ENCODE data around the gene CDKN2B. TPM values are rescaled to one million over a fixed set of nuclear protein-coding genes. Genes with fewer than 3 reads are reported as not detected.
"Not testable (repeated sequence)": the region's sequence is repeated elsewhere in the genome, so short reads cannot be mapped to it uniquely, and the experiment has no call there.

The CDKN2B gene, protein sequence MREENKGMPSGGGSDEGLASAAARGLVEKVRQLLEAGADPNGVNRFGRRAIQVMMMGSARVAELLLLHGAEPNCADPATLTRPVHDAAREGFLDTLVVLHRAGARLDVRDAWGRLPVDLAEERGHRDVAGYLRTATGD
- total RNA-seq: 1 to 10 TPM in 1 of 2 donors, under 1 TPM in 1; 0.33 to 1.3 TPM
- polyA plus RNA-seq: under 1 TPM; 0.32 to 0.75 TPM

DNA sequence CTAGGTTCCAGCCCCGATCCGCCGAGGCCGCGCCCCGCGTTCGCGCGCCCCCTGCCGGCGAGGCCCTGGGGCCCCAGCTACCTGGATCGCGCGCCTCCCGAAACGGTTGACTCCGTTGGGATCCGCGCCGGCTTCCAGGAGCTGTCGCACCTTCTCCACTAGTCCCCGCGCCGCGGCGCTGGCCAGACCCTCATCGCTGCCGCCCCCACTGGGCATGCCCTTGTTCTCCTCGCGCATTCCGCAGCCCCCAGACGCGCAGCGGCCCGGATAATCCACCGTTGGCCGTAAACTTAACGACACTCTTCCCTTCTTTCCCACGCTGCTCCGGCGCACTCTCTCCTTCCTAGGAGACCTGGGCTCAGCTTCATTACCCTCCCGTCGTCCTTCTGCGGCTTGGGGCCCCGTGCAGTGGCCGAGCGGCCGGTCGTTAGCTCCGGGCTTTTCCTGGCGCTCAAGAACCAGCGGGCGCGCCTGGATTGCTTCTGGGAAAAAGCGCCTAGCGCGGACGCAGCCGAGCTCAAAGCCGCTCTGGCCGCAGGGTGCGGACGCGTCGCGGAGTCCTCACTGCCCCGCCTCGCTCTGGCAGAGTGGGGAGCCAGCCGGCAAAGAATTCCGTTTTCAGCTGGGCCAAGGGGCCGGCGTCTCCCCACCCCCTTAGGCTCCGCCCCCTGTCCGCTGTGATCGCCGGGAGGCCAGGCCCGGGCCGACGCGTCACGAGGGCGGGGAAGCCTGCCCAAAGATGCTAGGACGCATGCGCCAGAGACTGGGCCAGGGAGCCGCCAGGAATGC, at the start of gene CDKN2B:
CDKN2B (minus strand) TSS at position 589 of the 789 bp plus-strand sequence; CDS start at position 237, 352 bp downstream.
- peak within 1 kb of the TSS; percentile 55 to 58 for H3K9ac ChIP-seq (ENCODE audit: low read depth in 1 of 2, low read length in 2 of 2)
- peaks cover 0 to 10% (median 0%) of the 10 kb centered on the region in 4 donors for H3K27me3 ChIP-seq (ENCODE audit: control insufficient read depth in 4 of 4, insufficient read depth in 4 of 4, low read length in 3 of 4)
- H3K9me3 ChIP-seq (ENCODE audit: control insufficient read depth in 4 of 4, low read length in 3 of 4): no peaks in the 10 kb centered on the region
- TF ChIP-seq GABPA (IDR thresholded peaks at IDR 0.05 in 1 of 2, conservative IDR thresholded peaks at IDR 0.05 in 1 of 2) (peak in 1 of 2 donors; percentile 37), YY1 (IDR thresholded peaks at IDR 0.05) (peak; percentile 70), RAD21 (IDR thresholded peaks at IDR 0.05) (peak; percentile 68 to 78), TAF1 (conservative IDR thresholded peaks at IDR 0.05) (peak; percentile 74), SP1 (IDR thresholded peaks at IDR 0.05) (peak; percentile 47), JUND (IDR thresholded peaks at IDR 0.05) (no peak), RXRA (IDR thresholded peaks at IDR 0.05) (no peak), HNF4A (conservative IDR thresholded peaks at IDR 0.05) (peak in 1 of 2 donors; percentile 34)
- TF ChIP-seq, protein P1, sequence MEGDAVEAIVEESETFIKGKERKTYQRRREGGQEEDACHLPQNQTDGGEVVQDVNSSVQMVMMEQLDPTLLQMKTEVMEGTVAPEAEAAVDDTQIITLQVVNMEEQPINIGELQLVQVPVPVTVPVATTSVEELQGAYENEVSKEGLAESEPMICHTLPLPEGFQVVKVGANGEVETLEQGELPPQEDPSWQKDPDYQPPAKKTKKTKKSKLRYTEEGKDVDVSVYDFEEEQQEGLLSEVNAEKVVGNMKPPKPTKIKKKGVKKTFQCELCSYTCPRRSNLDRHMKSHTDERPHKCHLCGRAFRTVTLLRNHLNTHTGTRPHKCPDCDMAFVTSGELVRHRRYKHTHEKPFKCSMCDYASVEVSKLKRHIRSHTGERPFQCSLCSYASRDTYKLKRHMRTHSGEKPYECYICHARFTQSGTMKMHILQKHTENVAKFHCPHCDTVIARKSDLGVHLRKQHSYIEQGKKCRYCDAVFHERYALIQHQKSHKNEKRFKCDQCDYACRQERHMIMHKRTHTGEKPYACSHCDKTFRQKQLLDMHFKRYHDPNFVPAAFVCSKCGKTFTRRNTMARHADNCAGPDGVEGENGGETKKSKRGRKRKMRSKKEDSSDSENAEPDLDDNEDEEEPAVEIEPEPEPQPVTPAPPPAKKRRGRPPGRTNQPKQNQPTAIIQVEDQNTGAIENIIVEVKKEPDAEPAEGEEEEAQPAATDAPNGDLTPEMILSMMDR (IDR thresholded peaks at IDR 0.05; ENCODE audit: low read depth, low read length, missing input control): peak; percentile 82
- TF ChIP-seq, protein P2, sequence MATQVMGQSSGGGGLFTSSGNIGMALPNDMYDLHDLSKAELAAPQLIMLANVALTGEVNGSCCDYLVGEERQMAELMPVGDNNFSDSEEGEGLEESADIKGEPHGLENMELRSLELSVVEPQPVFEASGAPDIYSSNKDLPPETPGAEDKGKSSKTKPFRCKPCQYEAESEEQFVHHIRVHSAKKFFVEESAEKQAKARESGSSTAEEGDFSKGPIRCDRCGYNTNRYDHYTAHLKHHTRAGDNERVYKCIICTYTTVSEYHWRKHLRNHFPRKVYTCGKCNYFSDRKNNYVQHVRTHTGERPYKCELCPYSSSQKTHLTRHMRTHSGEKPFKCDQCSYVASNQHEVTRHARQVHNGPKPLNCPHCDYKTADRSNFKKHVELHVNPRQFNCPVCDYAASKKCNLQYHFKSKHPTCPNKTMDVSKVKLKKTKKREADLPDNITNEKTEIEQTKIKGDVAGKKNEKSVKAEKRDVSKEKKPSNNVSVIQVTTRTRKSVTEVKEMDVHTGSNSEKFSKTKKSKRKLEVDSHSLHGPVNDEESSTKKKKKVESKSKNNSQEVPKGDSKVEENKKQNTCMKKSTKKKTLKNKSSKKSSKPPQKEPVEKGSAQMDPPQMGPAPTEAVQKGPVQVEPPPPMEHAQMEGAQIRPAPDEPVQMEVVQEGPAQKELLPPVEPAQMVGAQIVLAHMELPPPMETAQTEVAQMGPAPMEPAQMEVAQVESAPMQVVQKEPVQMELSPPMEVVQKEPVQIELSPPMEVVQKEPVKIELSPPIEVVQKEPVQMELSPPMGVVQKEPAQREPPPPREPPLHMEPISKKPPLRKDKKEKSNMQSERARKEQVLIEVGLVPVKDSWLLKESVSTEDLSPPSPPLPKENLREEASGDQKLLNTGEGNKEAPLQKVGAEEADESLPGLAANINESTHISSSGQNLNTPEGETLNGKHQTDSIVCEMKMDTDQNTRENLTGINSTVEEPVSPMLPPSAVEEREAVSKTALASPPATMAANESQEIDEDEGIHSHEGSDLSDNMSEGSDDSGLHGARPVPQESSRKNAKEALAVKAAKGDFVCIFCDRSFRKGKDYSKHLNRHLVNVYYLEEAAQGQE (IDR thresholded peaks at IDR 0.05): peak; percentile 91
- TF ChIP-seq, protein P3, sequence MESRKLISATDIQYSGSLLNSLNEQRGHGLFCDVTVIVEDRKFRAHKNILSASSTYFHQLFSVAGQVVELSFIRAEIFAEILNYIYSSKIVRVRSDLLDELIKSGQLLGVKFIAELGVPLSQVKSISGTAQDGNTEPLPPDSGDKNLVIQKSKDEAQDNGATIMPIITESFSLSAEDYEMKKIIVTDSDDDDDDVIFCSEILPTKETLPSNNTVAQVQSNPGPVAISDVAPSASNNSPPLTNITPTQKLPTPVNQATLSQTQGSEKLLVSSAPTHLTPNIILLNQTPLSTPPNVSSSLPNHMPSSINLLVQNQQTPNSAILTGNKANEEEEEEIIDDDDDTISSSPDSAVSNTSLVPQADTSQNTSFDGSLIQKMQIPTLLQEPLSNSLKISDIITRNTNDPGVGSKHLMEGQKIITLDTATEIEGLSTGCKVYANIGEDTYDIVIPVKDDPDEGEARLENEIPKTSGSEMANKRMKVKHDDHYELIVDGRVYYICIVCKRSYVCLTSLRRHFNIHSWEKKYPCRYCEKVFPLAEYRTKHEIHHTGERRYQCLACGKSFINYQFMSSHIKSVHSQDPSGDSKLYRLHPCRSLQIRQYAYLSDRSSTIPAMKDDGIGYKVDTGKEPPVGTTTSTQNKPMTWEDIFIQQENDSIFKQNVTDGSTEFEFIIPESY (IDR thresholded peaks at IDR 0.05): no peak
- under 1% methylated on average over 86 of the region's 86 CpGs for WGBS
- DNase-seq (ENCODE audit: low spot score): peak; percentile 87
- peak within 1 kb of the TSS; percentile 78 to 81 for H3K27ac ChIP-seq (ENCODE audit: low read depth in 1 of 2, low read length in 2 of 2)
- peaks cover 2 to 17% (median 8%) of the 10 kb centered on the region in 4 donors for H3K4me1 ChIP-seq (ENCODE audit: control insufficient read depth in 4 of 4, insufficient read depth in 4 of 4, low read length in 3 of 4)
- peak within 1 kb of the TSS; percentile 79 to 91 (median 85) for H3K4me3 ChIP-seq (ENCODE audit: low read depth in 1 of 3, low read length in 3 of 3)
- no peaks in the 10 kb centered on the region for H3K36me3 ChIP-seq (ENCODE audit: control insufficient read depth in 4 of 4, insufficient read depth in 3 of 4, low read depth in 1 of 4, low read length in 3 of 4)

DNA sequence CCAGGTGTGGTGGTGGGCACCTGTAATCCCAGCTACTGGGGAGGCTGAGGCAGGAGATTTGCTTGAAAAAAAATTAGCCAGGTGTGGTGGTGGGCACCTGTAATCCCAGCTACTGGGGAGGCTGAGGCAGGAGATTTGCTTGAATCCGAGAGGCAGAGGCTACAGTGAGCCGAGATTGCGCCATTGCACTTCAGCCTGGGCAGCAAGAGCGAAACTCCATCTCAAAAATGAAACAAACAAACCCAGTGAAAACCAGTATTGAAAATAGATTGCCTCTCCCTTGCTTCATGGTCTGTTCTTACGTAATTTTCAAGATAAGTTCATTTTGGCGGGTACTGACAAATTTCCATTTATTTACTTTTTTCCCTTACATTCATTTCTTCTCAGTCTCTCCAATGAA, 48.9 kb upstream of the CDKN2B start:
- H3K36me3 ChIP-seq (ENCODE audit: control insufficient read depth in 4 of 4, insufficient read depth in 3 of 4, low read depth in 1 of 4, low read length in 3 of 4); H3K9me3 ChIP-seq (ENCODE audit: control insufficient read depth in 4 of 4, low read length in 3 of 4); DNase-seq (ENCODE audit: low spot score); H3K4me3 ChIP-seq (ENCODE audit: low read depth in 1 of 3, low read length in 3 of 3); H3K9ac ChIP-seq (ENCODE audit: low read depth in 1 of 2, low read length in 2 of 2); H3K4me1 ChIP-seq (ENCODE audit: control insufficient read depth in 4 of 4, insufficient read depth in 4 of 4, low read length in 3 of 4); H3K27ac ChIP-seq (ENCODE audit: low read depth in 1 of 2, low read length in 2 of 2); H3K27me3 ChIP-seq (ENCODE audit: control insufficient read depth in 4 of 4, insufficient read depth in 4 of 4, low read length in 3 of 4): not testable (repeated sequence)
- WGBS: 88% methylated on average over 6 of the region's 6 CpGs

All from liver (tissue), 9 donors.